Limb (tissue), 2 donors: Measurements from ENCODE around the gene ERC2.
"Not testable (repeated sequence)": the region's sequence is repeated elsewhere in the genome, so short reads cannot be mapped to it uniquely, and the experiment has no call there.

Experiments
- DNase-seq, 2 donors: peaks; one replicate each; pipeline ENCODE4 v3.0.0-alpha.2; 2016; ENCODE audit errors: extremely low spot score in 2 of 2

The ERC2 gene

GRCh38 chr3:55884491-55885285, 583.6 kb downstream of the ERC2 start:
- DNase-seq = no peak

DNA sequence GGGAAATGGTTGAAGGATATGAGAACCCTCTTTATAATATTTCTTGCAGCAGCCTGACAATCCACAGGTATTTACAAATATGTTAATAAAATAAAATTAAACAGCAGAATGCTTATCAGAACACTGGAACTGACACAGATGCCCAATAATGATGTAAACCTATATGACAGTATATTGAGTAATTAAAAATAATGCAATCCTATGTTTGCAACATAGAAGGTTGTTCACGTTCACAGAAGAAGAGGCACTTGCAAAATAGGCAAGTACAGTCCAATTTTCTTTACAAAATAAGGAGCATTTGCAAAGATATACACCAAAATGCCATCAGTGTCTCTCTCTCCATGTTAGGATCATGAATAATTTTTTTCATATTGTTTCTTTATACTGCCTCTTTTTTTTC, 584.2 kb downstream of the ERC2 start:
- DNase-seq = no peak

DNA sequence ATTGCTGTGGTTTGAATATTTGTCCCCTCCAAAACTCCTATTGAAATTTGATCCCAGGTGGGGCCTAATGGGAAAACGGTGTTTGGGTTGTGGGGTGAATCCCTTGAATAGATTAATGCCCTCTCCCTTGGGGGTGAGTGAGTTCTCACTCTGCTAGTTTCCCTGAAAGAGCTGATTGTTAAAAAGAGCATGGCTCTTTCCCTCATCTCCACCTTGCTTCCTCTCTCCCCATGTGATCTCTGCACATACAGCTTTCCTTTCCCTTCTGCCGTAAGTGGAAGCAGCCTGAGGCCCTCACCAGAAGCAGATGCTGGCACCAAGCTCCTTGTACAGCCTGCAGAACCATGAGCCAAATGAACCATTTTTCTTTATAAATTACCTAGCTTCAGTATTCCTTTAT, 586.3 kb downstream of the ERC2 start:
- no peak for DNase-seq

GRCh38 chr3:55880357-55880756, 587.9 kb downstream of the ERC2 start:
- no peak for DNase-seq

- DNase-seq = no peak
Measured at GRCh38 chr3:55879901-55880331, 588.4 kb downstream of the ERC2 start.

- DNase-seq = no peak
Measured at GRCh38 chr3:55877703-55878102, 590.6 kb downstream of the ERC2 start.

DNA sequence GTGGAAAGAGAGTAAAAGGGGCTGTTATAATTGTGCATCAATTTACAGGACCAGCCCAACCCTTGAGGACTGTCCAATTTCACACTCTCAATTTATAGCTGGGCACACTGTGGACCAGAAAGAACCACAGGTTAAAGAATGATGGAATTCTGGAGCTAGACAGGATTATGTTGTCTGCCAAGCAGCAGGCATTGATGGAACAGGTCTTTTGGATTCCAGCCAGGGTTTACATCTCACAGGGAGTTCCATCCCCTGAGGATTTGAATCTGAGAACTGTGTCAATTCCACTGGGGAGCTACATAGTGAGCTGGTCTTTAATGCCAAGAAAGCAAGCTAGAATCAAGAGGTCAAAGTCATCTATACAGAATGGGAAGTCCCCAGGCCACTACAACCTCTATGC, 591.7 kb downstream of the ERC2 start:
- DNase-seq = no peak

- DNase-seq = no peak
Measured at GRCh38 chr3:55875113-55875512, 593.2 kb downstream of the ERC2 start.

DNA sequence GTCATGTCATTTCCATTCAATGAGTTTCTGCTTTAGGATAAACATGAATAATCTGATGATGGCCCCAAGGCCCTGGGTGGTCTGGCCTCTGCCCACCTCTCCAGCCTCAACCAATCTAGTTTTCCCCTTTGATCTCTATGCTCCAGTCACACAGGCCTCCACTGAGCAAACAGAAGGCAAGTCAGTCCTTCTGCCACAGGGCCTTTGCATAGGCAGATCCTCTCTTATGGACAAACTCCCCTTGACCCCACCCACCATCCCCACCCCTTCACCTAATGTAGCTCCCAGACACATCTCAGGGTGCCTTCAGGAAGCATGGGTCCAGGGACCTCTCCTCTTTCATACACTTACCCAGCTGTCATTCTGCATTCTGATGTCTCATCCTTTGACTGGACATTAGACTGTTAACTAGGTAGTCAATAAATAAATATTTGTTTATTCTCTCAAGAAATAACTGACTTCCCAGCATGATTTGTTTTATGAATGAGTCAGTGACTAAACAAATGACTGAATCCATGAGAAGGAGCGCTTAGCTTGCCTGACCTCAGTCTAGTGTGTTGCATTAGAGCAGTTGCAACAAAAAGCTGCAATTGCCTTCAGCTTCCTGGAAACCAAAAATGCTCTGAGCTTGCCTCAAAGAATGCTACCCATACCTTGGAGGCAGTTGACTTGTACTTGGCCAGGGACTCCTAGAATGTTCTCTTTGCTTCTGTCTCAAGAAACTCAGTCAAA, 594.6 kb downstream of the ERC2 start:
- no peak for DNase-seq

- DNase-seq = no peak
Measured at GRCh38 chr3:55870594-55870993, 597.7 kb downstream of the ERC2 start.

DNA sequence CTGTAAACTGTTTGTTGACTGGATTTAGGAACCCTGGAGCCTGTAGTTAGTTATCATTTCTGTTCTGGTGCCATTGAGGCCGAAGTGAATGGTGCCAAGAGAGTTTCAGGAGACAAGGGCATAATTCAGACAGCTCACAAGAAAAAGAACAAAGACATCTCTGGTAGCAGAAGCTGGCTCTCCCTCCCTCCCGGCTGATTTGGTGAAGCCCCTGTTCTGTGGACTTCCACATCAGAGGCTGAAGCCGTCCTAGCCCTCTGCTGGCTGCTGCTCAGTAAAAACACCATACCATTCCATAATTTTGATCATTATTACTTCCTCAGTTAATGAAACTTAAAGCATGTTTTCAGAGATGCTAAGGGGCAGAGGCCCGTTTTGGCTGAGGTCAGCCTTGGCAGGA, 599.9 kb downstream of the ERC2 start:
- no peak for DNase-seq

GRCh38 chr3:55863028-55863427, 605.2 kb downstream of the ERC2 start:
- DNase-seq = no peak

- DNase-seq = no peak
Measured at GRCh38 chr3:55860049-55860721, 608.1 kb downstream of the ERC2 start.

DNA sequence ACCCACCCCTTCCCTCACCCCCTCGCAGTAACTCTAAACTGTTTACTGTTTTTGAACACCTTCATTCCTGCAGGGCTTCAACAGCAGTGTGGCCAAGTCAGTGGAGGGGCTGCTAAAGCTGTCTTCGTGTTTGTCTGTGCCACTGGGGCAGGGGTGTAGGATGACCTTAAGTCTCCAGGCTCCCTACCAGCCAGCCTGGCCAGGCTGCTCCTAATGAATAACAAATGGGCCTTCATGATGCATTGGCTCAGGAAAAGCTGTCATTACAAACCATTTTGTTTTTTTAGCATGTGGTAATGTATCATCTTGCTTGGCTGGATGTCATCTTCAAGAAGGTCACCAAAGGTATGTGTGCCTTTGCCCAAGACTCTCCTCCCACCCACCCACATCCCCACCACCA, 609.0 kb downstream of the ERC2 start:
- no peak for DNase-seq

- DNase-seq = no peak
Measured at GRCh38 chr3:55858727-55859126, 609.5 kb downstream of the ERC2 start.

GRCh38 chr3:55858302-55858701, 610.0 kb downstream of the ERC2 start:
- DNase-seq = no peak

DNA sequence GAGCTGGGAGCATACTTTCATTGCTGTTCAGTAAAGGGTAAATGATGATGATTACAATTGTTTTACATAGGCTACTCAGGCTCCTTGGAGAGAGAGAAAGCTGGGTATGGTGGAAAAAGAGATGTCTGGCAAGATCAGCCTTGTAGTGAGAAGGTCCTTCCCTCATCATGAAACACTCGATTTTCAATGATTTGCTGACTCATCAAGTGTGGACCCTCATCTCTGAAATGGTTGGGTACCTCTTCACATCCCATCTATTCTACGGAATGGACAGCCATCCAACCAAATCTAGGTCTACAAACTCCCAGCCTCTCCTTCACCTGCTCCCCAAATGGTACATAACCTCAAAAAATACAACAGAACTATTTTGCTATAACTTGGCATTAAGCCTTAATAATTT, 610.6 kb downstream of the ERC2 start:
- DNase-seq = no peak

- no peak for DNase-seq
Measured at GRCh38 chr3:55855311-55855710, 613.0 kb downstream of the ERC2 start.

DNA sequence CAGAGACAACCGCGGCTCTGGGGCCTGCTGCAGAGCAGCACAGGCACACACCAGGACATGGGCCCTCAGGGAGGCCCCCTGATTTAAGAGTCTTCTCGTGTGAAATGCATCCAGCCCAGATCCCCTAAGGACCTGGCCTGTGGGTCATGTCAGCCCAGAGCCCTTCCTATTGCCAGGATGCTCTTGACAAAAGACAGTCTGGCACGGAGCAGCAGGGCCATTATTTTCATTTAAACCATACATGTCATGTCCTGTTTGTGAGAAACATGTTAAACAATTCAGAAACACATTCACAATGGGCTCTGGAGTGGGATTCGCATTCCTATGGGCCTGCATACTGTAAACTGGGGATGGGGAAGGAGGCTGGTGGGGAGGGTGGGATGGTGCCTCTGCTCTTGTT, 613.8 kb downstream of the ERC2 start:
- DNase-seq = no peak

DNA sequence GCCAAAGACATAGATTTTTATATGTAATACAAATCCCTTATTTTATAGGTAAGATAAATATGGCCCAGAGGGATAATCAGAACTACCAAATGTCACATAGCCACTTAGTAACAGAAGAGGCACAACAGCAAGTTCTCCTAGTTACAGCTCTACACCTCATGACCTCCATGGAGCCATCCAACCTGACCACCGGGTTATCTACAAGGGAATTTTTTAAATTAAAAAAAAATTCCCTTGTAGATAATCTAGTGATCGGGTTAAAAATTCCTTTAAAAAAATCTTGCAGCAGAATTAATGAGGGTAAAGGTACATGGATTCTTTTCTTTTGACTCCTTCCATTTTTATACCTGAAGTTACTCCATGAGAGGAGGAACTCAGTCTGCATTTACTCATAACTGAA, 615.9 kb downstream of the ERC2 start:
- no peak for DNase-seq

DNA sequence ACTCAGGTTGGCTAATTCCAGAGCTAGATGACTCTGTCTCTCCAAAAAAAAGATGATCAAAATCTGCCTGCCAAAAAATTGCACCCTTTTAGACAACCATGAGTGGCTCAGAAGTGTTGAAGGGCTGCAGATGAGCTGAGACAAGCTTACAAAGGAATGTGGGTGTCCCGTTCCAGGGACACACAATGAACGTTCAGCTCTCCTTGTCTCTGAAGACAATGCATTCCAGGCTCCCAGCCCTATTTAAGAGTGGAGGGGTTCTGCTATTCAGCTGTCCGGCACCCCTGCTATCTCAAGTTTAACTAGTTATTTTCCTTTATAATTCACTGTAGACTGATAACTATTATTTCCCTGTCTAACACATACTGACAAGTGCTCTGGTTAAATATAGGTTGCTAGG, 626.1 kb downstream of the ERC2 start:
- no peak for DNase-seq

DNA sequence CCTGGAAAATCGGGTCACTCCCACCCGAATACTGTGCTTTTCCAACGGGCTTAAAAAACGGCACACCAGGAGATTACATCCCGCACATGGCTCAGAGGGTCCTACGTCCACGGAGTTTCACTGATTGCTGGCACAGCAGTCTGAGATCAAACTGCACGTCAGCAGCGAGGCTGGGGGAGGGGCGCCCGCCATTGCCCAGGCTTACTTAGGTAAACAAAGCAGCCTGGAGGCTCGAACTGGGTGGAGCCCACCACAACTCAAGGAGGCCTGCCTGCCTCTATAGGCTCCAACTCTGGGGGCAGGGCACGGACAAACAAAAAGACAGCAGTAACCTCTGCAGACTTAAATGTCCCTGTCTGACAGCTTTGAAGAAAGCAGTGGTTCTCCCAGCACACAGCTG, 636.4 kb downstream of the ERC2 start:
- not testable (repeated sequence) for DNase-seq
